ENCODE data around the gene MARK2. TPM values are rescaled to one million over a fixed set of nuclear protein-coding genes. Genes with fewer than 3 reads are reported as not detected.

The MARK2 gene
- total and polyA plus RNA-seq, 10 of the 15 experiments (the other 5 are each of a cell fraction or from before 2014, with no cell fraction given) = 0.19 to 29.5 (median 13.2) TPM

DNA sequence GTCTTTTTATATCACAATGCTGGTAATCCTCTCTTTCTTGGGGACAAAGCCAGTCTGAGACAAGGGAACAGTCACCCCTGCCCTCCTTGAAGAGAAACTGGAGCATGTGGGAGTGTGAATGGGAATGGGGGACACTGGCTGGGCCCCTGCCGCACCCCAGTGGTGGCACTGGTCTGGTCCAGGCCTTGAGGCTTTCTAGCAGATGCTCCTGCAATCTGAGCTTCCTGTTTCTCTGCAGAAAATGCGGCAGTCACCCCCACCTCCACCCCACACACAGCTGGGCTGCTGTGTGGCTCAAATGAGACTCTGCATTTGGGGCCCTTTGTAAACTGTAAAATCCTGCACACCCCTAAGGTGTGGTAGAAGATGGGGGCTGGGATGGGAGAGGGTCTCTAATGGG, 6.6 kb upstream of the MARK2 start:
- Histone ChIP-seq H3K9me3 (replicated peaks; ENCODE audit: control insufficient read depth, insufficient read depth, low read length) (no peaks in the 10 kb centered on the region), H3K9ac (ENCODE audit: control insufficient read depth, insufficient read depth, low read length) (no peak overlapping the region; the same call in 1 of the 2 replicates), H3K4me2 (ENCODE audit: control insufficient read depth, insufficient read depth) (no peak overlapping the region), H3K27ac (ENCODE audit: control insufficient read depth, insufficient read depth) (no peak overlapping the region), H3K79me2 (ENCODE audit: control insufficient read depth, insufficient read depth, low read length) (no peaks in the 10 kb centered on the region), H3K27me3 (replicated peaks in 1 of 2; ENCODE audit: control insufficient read depth in 2 of 2, insufficient read depth in 2 of 2, low read length in 1 of 2) (no peaks in the 10 kb centered on the region), H3K4me1 (ENCODE audit: control insufficient read depth, insufficient read depth, low read length) (peaks cover 7% of the 10 kb centered on the region), H4K20me1 (ENCODE audit: control insufficient read depth, insufficient read depth) (no peaks in the 10 kb centered on the region; the same call in 1 of the 2 replicates), H2AFZ (ENCODE audit: control insufficient read depth, low read depth, low read length) (no peak overlapping the region), H3K4me3 (no peak overlapping the region), H3K36me3 (ENCODE audit: control insufficient read depth in 2 of 2, insufficient read depth in 2 of 2, low read length in 1 of 2) (no peaks in the 10 kb centered on the region; a peak in 1 of 4 replicates)
- TF ChIP-seq POLR2A (IDR thresholded peaks at IDR 0.05; ENCODE audit: low read depth, low read length) (peak; percentile 21; the same call in 1 of the 2 replicates), SIN3A (IDR thresholded peaks at IDR 0.05; ENCODE audit: low read depth, low read length) (no peak), CREM (IDR thresholded peaks at IDR 0.05; ENCODE audit: low read depth) (no peak)
- no TSS peak for BruUV-seq (replicated peaks)
- in situ Hi-C loops (cut with MboI) (no loop called here), intact Hi-C loops (cut with micrococcal nuclease; ENCODE audit: unreplicated experiment) (no loop called here)
- peak; percentile 31; the same call in 2 of the 3 replicates for ATAC-seq
- CTCF ChIA-PET = interaction anchor here (2.1 kb wide), 1 partner anchor 41 kb away, joined by 11 read pairs; no protein-coding TSS in a partner anchor
- SMC1A ChIA-PET (ENCODE audit: uncharacterized antibody, unreplicated experiment) = interaction anchor here (18.4 kb wide), 1 partner anchor 115 kb away, joined by 234 read pairs; no protein-coding TSS in a partner anchor
- 67% methylated on average over 2 of the region's 2 CpGs for WGBS (ENCODE audit: insufficient coverage, insufficient replicate concordance, low lambda C conversion rate, missing lambda C conversion rate)
- DNase-seq (ENCODE audit: low read depth, low spot score) = no peak
- FAIRE-seq = no peak
- RAD21 ChIA-PET (ENCODE audit: unreplicated experiment) = interaction anchor here (0.9 kb wide), 1 partner anchor 94 kb away, joined by 3 read pairs; no protein-coding TSS in a partner anchor
- POLR2A ChIA-PET = no interaction called here

DNA sequence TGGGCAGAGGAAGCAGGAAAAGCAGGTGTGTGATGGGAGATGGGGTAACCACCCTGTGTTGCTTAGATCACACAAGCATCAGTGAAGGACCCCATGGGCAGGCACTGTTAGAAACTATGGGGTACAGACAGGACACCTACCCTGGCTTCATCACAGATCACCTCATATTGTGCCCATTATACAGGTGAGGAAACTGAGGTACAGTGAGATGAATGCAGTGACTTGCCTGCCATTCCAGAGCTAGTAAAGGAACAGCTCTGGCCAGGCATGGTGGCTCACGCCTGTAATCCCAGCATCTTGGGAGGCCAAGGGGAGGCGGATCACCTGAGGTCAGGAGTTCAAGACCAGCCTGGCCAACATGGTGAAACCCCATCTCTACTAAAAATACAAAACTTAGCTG, 5.9 kb upstream of the MARK2 start:
- BruUV-seq (replicated peaks) = no TSS peak

More for the DNA sequence above, 5.9 kb upstream of the MARK2 start:
- TF ChIP-seq FOXM1 (IDR thresholded peaks at IDR 0.05; ENCODE audit: low read depth, low read length) (no peak), ZZZ3 (IDR thresholded peaks at IDR 0.05; ENCODE audit: control insufficient read depth, insufficient read length, low read depth) (no peak), PAX5 (IDR thresholded peaks at IDR 0.05; ENCODE audit: borderline replicate concordance, low read depth, low read length) (no peak), KAT2A (conservative IDR thresholded peaks at IDR 0.05; ENCODE audit: control insufficient read depth, low read depth, low read length) (no peak), ZNF274 (IDR thresholded peaks at IDR 0.05; ENCODE audit: insufficient read depth, insufficient read length) (no peak), YBX1 (IDR thresholded peaks at IDR 0.05) (no peak), EED (IDR thresholded peaks at IDR 0.05; ENCODE audit: low read depth) (no peak)
- TF ChIP-seq, protein P1, sequence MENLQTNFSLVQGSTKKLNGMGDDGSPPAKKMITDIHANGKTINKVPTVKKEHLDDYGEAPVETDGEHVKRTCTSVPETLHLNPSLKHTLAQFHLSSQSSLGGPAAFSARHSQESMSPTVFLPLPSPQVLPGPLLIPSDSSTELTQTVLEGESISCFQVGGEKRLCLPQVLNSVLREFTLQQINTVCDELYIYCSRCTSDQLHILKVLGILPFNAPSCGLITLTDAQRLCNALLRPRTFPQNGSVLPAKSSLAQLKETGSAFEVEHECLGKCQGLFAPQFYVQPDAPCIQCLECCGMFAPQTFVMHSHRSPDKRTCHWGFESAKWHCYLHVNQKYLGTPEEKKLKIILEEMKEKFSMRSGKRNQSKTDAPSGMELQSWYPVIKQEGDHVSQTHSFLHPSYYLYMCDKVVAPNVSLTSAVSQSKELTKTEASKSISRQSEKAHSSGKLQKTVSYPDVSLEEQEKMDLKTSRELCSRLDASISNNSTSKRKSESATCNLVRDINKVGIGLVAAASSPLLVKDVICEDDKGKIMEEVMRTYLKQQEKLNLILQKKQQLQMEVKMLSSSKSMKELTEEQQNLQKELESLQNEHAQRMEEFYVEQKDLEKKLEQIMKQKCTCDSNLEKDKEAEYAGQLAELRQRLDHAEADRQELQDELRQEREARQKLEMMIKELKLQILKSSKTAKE (IDR thresholded peaks at IDR 0.05; ENCODE audit: low read depth, poor library complexity, severe bottlenecking) = no peak
- TF ChIP-seq, protein P2, sequence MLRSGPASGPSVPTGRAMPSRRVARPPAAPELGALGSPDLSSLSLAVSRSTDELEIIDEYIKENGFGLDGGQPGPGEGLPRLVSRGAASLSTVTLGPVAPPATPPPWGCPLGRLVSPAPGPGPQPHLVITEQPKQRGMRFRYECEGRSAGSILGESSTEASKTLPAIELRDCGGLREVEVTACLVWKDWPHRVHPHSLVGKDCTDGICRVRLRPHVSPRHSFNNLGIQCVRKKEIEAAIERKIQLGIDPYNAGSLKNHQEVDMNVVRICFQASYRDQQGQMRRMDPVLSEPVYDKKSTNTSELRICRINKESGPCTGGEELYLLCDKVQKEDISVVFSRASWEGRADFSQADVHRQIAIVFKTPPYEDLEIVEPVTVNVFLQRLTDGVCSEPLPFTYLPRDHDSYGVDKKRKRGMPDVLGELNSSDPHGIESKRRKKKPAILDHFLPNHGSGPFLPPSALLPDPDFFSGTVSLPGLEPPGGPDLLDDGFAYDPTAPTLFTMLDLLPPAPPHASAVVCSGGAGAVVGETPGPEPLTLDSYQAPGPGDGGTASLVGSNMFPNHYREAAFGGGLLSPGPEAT (IDR thresholded peaks at IDR 0.05; ENCODE audit: low read depth) = no peak
- FAIRE-seq (no peak), ATAC-seq (no peak), DNase-seq (ENCODE audit: low read depth, low spot score) (no peak)
- Histone ChIP-seq H3K4me3 (no peak overlapping the region), H3K36me3 (ENCODE audit: control insufficient read depth in 2 of 2, insufficient read depth in 2 of 2, low read length in 1 of 2) (no peaks in the 10 kb centered on the region; a peak in 1 of 4 replicates), H3K9ac (ENCODE audit: control insufficient read depth, insufficient read depth, low read length) (no peak overlapping the region), H3K79me2 (ENCODE audit: control insufficient read depth, insufficient read depth, low read length) (no peaks in the 10 kb centered on the region), H3K4me2 (ENCODE audit: control insufficient read depth, insufficient read depth) (no peak overlapping the region), H3K27me3 (replicated peaks in 1 of 2; ENCODE audit: control insufficient read depth in 2 of 2, insufficient read depth in 2 of 2, low read length in 1 of 2) (no peaks in the 10 kb centered on the region), H2AFZ (ENCODE audit: control insufficient read depth, low read depth, low read length) (no peak overlapping the region), H3K9me3 (replicated peaks; ENCODE audit: control insufficient read depth, insufficient read depth, low read length) (no peaks in the 10 kb centered on the region), H4K20me1 (ENCODE audit: control insufficient read depth, insufficient read depth) (no peaks in the 10 kb centered on the region; the same call in 1 of the 2 replicates), H3K4me1 (ENCODE audit: control insufficient read depth, insufficient read depth, low read length) (peaks cover 14% of the 10 kb centered on the region), H3K27ac (ENCODE audit: control insufficient read depth, insufficient read depth) (no peak overlapping the region)
- ChIA-PET RAD21 (ENCODE audit: unreplicated experiment) (interaction anchor here (1.9 kb wide), 1 partner anchor 112 kb away, joined by 7 read pairs; no protein-coding TSS in a partner anchor), POLR2A (no interaction called here), CTCF (interaction anchor here (1.2 to 8.5 kb wide), 3 partner anchors 40 to 317 kb away, joined by 3 to 271 read pairs (median 11); no protein-coding TSS in a partner anchor), SMC1A (ENCODE audit: uncharacterized antibody, unreplicated experiment) (interaction anchor here (1.1 to 18.4 kb wide), 4 partner anchors 37 to 136 kb away, joined by 3 to 234 read pairs (median 4); no protein-coding TSS in a partner anchor)
- intact Hi-C loops (cut with micrococcal nuclease; ENCODE audit: unreplicated experiment) = no loop called here
- WGBS (ENCODE audit: insufficient coverage, insufficient replicate concordance, low lambda C conversion rate, missing lambda C conversion rate) = 73% methylated on average over 2 of the region's 2 CpGs
- in situ Hi-C loops (cut with MboI) = no loop called here

Data from GM12878 (cell line).